Right atrium auricular region (tissue), 2 donors: ENCODE results near the gene TRUB1. TPM values are rescaled to one million over a fixed set of nuclear protein-coding genes. Genes with fewer than 3 reads are reported as not detected.
"Not testable (repeated sequence)": the region's sequence is repeated elsewhere in the genome, so short reads cannot be mapped to it uniquely, and the experiment has no call there.

Experiments used
- DNase-seq: peaks from one replicate; pipeline ENCODE4 v3.0.0-alpha.2; 2019; ENCODE audit warnings: low spot score
- H3K27ac ChIP-seq, 2 donors: fragments of 200-600 bp; sonication (generic); 1 replicate in 1 of 2; 2 replicates in 1 of 2; pipeline ENCODE4 v1.5.1; 2016 to 2019
- H3K27me3 ChIP-seq, 2 donors: fragments of 200-600 bp; sonication (generic); one replicate each; pipeline versions ENCODE4 v1.5.1 to v1.6.0; 2017 to 2019
- H3K36me3 ChIP-seq: fragments of 200-600 bp; sonication (generic); one replicate; pipeline ENCODE4 v1.5.1; 2016
- H3K4me1 ChIP-seq, 2 donors: fragments of 200-600 bp; sonication (generic); one replicate each; pipeline versions ENCODE4 v1.5.1 to v1.6.0; 2017 to 2019
- H3K4me3 ChIP-seq, 2 donors: fragments of 200-600 bp; sonication (generic); 1 replicate in 1 of 2; 2 replicates in 1 of 2; pipeline ENCODE4 v1.5.1; 2017 to 2019; ENCODE audit warnings: mild to moderate bottlenecking in 1 of 2, moderate library complexity in 1 of 2
- H3K9me3 ChIP-seq, 2 donors: fragments of 200-600 bp; sonication (generic); one replicate each; pipeline ENCODE4 v1.5.1; 2019
- total RNA-seq, 2 donors: library from RNA; depleted of rRNA; stranded (reverse); fragments of >200 nt; gene quantifications; one replicate each; pipeline ENCODE4 v1.1.0, GENCODE V29; 2016
- TF ChIP-seq, protein P1 (sequence below), 2 donors: fragments of 200-600 bp; sonication (generic); IDR thresholded peaks; one replicate each; pipeline ENCODE4 v1.5.1; 2019; ENCODE audit warnings: antibody characterized with exemption in 2 of 2

Gene TRUB1
- total RNA-seq = 10 to 100 TPM; 15.3 to 22.9 TPM

GRCh38 chr10:114937962-114938855 lies at the start of gene TRUB1:
TSS of gene TRUB1 (plus strand) at chr10:114938195. CDS start at chr10:114938254, 59 bp downstream.
- H3K9me3 ChIP-seq = no peaks in the 10 kb centered on the region
- H3K4me1 ChIP-seq = peaks cover 0 to 30% of the 10 kb centered on the region in 2 donors
- TF ChIP-seq, protein P1, sequence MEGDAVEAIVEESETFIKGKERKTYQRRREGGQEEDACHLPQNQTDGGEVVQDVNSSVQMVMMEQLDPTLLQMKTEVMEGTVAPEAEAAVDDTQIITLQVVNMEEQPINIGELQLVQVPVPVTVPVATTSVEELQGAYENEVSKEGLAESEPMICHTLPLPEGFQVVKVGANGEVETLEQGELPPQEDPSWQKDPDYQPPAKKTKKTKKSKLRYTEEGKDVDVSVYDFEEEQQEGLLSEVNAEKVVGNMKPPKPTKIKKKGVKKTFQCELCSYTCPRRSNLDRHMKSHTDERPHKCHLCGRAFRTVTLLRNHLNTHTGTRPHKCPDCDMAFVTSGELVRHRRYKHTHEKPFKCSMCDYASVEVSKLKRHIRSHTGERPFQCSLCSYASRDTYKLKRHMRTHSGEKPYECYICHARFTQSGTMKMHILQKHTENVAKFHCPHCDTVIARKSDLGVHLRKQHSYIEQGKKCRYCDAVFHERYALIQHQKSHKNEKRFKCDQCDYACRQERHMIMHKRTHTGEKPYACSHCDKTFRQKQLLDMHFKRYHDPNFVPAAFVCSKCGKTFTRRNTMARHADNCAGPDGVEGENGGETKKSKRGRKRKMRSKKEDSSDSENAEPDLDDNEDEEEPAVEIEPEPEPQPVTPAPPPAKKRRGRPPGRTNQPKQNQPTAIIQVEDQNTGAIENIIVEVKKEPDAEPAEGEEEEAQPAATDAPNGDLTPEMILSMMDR (IDR thresholded peaks at IDR 0.05) = no peak
- H3K4me3 ChIP-seq = peak within 1 kb of the TSS; percentile 85 to 92
- H3K27me3 ChIP-seq = no peaks in the 10 kb centered on the region
- peak; percentile 96 for DNase-seq
- H3K36me3 ChIP-seq = no peaks in the 10 kb centered on the region
- peak within 1 kb of the TSS; percentile 80 to 89 for H3K27ac ChIP-seq

DNA sequence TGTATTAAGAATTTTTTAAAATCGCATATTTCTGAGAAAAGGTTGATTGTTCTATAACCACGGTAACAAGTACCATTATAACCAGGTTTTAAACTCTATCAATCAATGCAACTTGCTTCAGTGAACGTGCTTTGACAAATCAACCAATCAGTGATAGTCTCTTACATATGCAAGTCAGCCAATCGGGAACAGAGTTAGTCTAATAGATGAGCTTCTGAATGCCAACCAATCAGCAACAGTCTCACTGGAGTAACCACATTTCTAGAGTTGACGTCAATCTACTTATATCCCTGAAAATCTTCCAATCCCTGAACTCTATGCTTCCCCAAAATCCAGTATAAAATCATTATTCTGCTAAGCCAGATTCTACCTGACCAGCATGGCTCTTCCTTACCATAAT lies 44.7 kb upstream of the TRUB1 start:
- no peaks in the 10 kb centered on the region for H3K9me3 ChIP-seq
- no peaks in the 10 kb centered on the region for H3K27me3 ChIP-seq
- H3K27ac ChIP-seq = no peak overlapping the region
- no peak overlapping the region for H3K4me3 ChIP-seq
- H3K4me1 ChIP-seq = no peaks in the 10 kb centered on the region
- no peak for DNase-seq
- H3K36me3 ChIP-seq = no peaks in the 10 kb centered on the region
- TF ChIP-seq, protein P1 (IDR thresholded peaks at IDR 0.05) = no peak

GRCh38 chr10:114894911-114895310 lies 43.1 kb upstream of the TRUB1 start:
- Histone ChIP-seq H3K27ac (no peak overlapping the region), H3K4me3 (no peak overlapping the region), H3K27me3 (no peaks in the 10 kb centered on the region), H3K9me3 (no peaks in the 10 kb centered on the region), H3K4me1 (no peaks in the 10 kb centered on the region), H3K36me3 (no peaks in the 10 kb centered on the region)
- TF ChIP-seq, protein P1 (IDR thresholded peaks at IDR 0.05) = no peak
- DNase-seq = no peak

DNA sequence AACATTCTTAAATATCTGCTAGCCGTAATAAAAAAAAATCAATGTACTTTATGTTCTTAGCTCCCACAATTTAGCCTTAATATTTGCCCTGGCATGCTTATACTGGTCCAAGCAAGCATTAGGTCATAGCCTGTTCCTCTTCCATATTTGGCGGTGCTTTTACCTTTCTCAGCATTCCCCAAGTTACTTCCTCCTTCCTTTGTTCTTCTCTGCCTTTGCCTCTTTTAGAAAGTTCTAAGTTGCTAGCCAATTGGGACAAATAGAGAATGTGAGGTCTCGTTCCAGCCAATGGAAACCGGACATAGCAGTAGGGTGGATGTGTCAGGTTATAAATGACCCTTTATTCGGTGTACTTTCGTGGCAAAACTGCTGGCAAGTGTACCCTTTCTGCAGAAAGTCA lies 41.0 kb upstream of the TRUB1 start:
- H3K4me3 ChIP-seq = not testable (repeated sequence)

GRCh38 chr10:114897593-114897992 lies 40.4 kb upstream of the TRUB1 start:
- H3K9me3 ChIP-seq = no peaks in the 10 kb centered on the region
- H3K36me3 ChIP-seq = no peaks in the 10 kb centered on the region
- H3K27me3 ChIP-seq = no peaks in the 10 kb centered on the region
- no peak overlapping the region for H3K27ac ChIP-seq
- TF ChIP-seq, protein P1 (IDR thresholded peaks at IDR 0.05) = no peak
- DNase-seq = no peak
- H3K4me3 ChIP-seq = no peak overlapping the region
- H3K4me1 ChIP-seq = no peaks in the 10 kb centered on the region

More for the DNA sequence above, 41.0 kb upstream of the TRUB1 start:
- H3K27ac ChIP-seq, DNase-seq, H3K27me3 ChIP-seq, H3K9me3 ChIP-seq, H3K4me1 ChIP-seq, H3K36me3 ChIP-seq: not testable (repeated sequence)

DNA sequence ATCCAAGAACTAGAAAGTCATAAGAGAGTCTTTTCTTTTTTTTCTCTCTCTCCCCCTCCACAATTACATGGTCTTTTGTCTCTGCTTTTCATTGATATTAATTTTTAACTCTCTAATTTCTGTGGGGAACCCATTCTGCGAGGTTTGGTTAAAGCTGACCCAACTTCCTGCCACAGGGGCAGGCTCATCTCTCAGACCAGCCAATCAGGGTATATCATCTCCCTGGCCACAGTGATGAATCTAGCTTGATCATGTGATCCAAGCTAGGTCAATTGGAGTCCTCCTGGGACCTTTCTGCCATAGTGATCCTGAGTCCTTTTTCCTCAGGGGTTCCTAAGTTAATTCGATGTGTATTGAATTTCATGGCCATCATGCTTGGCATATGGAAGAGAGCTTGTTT lies 38.0 kb upstream of the TRUB1 start:
- Histone ChIP-seq H3K36me3 (no peaks in the 10 kb centered on the region), H3K27me3 (no peaks in the 10 kb centered on the region), H3K4me3 (no peak overlapping the region), H3K27ac (no peak overlapping the region), H3K4me1 (no peaks in the 10 kb centered on the region), H3K9me3 (no peaks in the 10 kb centered on the region)
- TF ChIP-seq, protein P1 (IDR thresholded peaks at IDR 0.05) = no peak
- no peak for DNase-seq
